ENCODE data around the gene C4BPB.

The C4BPB gene

DNA sequence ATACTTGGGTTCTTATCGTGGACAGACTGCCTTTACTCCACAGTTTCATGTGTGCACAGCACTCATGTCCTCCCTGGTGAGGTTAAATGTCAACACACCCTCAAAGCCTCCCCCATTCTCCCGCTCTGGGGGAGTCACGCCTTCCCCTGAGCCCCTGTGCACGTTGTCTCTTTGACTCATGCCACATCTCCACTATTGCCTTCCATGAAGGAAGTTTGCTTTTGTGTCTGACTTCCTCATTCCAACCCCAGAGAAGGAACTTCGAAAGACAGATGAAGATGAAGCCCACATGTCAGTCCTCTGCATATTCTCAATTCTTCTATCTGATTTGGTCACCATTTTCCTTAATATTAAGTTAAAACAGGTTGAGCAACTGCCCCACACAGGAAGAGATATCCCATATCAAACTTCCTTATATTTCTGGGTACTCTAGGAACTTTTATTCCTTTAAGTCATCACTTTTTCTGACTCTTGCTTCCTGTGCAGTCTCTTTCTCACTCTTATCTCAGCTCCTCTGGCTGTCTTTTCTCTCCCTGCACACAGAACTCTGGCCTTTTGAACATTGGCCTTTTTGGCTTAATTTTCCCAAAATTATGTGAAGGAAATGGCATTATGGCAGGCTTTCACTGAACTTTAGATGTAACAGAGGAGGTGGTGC lies 56.9 kb downstream of the C4BPB start:
- DNase-seq (ENCODE audit: low spot score): no peak

Data from iPS-NIHi11 (cell line).